ENCODE data around the gene ANGPT4. TPM values are rescaled to one million over a fixed set of nuclear protein-coding genes. Genes with fewer than 3 reads are reported as not detected.

The ANGPT4 gene
- total and polyA plus RNA-seq, 2 of the 13 experiments (the other 11 are each of a cell fraction or from before 2014, with no cell fraction given), result not detected

DNA sequence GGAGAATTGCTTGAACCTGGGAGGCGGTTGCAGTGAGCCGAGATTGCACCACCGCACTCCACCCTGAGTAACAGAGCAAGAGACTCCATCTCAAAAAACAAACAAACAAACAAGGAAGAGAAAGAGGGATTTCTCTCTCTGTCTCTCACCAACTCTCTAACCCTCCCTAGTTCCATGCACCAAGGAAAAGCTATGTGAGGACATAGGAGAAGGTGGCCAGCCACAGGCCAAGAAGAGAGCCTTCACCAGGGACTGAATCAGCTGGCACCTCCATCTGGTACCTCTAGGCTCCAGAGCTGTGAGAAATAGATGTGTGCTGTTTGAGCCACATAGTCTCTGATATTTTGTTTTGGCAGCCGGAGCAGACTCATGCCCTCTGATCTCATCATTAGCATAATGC lies 91.6 kb downstream of the ANGPT4 start:
- Histone ChIP-seq H3K27me3 (ENCODE audit: control insufficient read depth in 1 of 2, insufficient read depth in 2 of 2, low read length in 2 of 2) (peaks cover 0 to 6% of the 10 kb centered on the region in 2 experiments; a peak in 2 of 5 replicates), H3K4me2 (ENCODE audit: low read depth, low read length) (no peak overlapping the region), H3K27ac (ENCODE audit: extremely low read length, insufficient read depth, low read length) (no peak overlapping the region), H3K4me1 (ENCODE audit: insufficient read depth, low read length) (0 out of 2 replicates have a peak, but pooled peaks cover 7% of the 10 kb centered on the region), H3K9ac (ENCODE audit: insufficient read depth, low read depth, low read length) (no peak overlapping the region), H3K79me2 (ENCODE audit: insufficient read depth, low read length) (no peaks in the 10 kb centered on the region), H2AFZ (ENCODE audit: low read length) (no peak overlapping the region), H3K9me3 (ENCODE audit: low read length) (no peaks in the 10 kb centered on the region), H3K4me3 (replicated peaks in 1 of 3; ENCODE audit: insufficient read depth in 1 of 3, low read depth in 2 of 3, low read length in 3 of 3) (no peak overlapping the region), H3K36me3 (replicated peaks in 1 of 2; ENCODE audit: control insufficient read depth in 1 of 2, insufficient read depth in 2 of 2, low read length in 2 of 2) (no peaks in the 10 kb centered on the region), H4K20me1 (ENCODE audit: insufficient read depth, low read length) (no peaks in the 10 kb centered on the region)
- BruUV-seq (replicated peaks), result no TSS peak
- no peak for DNase-seq (ENCODE audit: low spot score)
- TF ChIP-seq CENPT (CRISPR knock-in tag; IDR thresholded peaks at IDR 0.05; ENCODE audit: low read depth) (no peak), KDM3A (CRISPR knock-in tag; IDR thresholded peaks at IDR 0.05; ENCODE audit: low read depth) (no peak), ZNF619 (CRISPR knock-in tag; IDR thresholded peaks at IDR 0.05) (no peak), ZNF562 (CRISPR knock-in tag; IDR thresholded peaks at IDR 0.05; ENCODE audit: borderline replicate concordance) (no peak), ZNF274 (CRISPR knock-in tag; IDR thresholded peaks at IDR 0.05) (no peak), MAFK (conservative IDR thresholded peaks at IDR 0.05 in 1 of 2, IDR thresholded peaks at IDR 0.05 in 1 of 2; ENCODE audit: low read length in 2 of 2) (no peak), ZBTB4 (CRISPR knock-in tag; IDR thresholded peaks at IDR 0.05; ENCODE audit: borderline replicate concordance) (no peak), ZFYVE20 (CRISPR knock-in tag; IDR thresholded peaks at IDR 0.05; ENCODE audit: borderline replicate concordance, low read depth) (no peak)
- TF ChIP-seq, protein P1, sequence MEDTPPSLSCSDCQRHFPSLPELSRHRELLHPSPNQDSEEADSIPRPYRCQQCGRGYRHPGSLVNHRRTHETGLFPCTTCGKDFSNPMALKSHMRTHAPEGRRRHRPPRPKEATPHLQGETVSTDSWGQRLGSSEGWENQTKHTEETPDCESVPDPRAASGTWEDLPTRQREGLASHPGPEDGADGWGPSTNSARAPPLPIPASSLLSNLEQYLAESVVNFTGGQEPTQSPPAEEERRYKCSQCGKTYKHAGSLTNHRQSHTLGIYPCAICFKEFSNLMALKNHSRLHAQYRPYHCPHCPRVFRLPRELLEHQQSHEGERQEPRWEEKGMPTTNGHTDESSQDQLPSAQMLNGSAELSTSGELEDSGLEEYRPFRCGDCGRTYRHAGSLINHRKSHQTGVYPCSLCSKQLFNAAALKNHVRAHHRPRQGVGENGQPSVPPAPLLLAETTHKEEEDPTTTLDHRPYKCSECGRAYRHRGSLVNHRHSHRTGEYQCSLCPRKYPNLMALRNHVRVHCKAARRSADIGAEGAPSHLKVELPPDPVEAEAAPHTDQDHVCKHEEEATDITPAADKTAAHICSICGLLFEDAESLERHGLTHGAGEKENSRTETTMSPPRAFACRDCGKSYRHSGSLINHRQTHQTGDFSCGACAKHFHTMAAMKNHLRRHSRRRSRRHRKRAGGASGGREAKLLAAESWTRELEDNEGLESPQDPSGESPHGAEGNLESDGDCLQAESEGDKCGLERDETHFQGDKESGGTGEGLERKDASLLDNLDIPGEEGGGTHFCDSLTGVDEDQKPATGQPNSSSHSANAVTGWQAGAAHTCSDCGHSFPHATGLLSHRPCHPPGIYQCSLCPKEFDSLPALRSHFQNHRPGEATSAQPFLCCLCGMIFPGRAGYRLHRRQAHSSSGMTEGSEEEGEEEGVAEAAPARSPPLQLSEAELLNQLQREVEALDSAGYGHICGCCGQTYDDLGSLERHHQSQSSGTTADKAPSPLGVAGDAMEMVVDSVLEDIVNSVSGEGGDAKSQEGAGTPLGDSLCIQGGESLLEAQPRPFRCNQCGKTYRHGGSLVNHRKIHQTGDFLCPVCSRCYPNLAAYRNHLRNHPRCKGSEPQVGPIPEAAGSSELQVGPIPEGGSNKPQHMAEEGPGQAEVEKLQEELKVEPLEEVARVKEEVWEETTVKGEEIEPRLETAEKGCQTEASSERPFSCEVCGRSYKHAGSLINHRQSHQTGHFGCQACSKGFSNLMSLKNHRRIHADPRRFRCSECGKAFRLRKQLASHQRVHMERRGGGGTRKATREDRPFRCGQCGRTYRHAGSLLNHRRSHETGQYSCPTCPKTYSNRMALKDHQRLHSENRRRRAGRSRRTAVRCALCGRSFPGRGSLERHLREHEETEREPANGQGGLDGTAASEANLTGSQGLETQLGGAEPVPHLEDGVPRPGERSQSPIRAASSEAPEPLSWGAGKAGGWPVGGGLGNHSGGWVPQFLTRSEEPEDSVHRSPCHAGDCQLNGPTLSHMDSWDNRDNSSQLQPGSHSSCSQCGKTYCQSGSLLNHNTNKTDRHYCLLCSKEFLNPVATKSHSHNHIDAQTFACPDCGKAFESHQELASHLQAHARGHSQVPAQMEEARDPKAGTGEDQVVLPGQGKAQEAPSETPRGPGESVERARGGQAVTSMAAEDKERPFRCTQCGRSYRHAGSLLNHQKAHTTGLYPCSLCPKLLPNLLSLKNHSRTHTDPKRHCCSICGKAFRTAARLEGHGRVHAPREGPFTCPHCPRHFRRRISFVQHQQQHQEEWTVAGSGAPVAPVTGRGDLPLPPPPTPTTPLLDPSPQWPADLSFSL (CRISPR knock-in tag; IDR thresholded peaks at IDR 0.05), result no peak
- intact Hi-C loops (cut with micrococcal nuclease; ENCODE audit: unreplicated experiment), result no loop called here
- ChIA-PET CTCF (ENCODE audit: low intra/inter-chr PET ratio, low total read pairs) (no interaction called here), POLR2A (no interaction called here)
- WGBS (ENCODE audit: low lambda C conversion rate), result 38% methylated on average over 4 of the region's 4 CpGs
- in situ Hi-C loops (cut with HindIII; ENCODE audit: extremely low pct_ligation_motif_present, low pct_unique_long_range_greater_than_20kb), result no loop called here
- FAIRE-seq, result no peak
- ATAC-seq, result no peak
